Measurements from ENCODE around the gene SCTR. TPM values are rescaled to one million over a fixed set of nuclear protein-coding genes. Genes with fewer than 3 reads are reported as not detected.

Gene SCTR
- total and polyA plus RNA-seq, 4 donors: 0.10 to 1.8 (median 0.93) TPM

- Histone ChIP-seq H3K27ac (ENCODE audit: low read depth, low read length) (no peak overlapping the region), H3K27me3 (ENCODE audit: control insufficient read depth, insufficient read depth, low read length) (peaks cover 4% of the 10 kb centered on the region), H3K9me3 (ENCODE audit: control insufficient read depth, insufficient read depth, low read length) (peaks cover 11% of the 10 kb centered on the region), H3K4me1 (ENCODE audit: control insufficient read depth, insufficient read depth, low read length) (no peaks in the 10 kb centered on the region), H3K4me3 (ENCODE audit: low read depth, low read length) (no peak overlapping the region), H3K36me3 (ENCODE audit: control insufficient read depth, insufficient read depth, low read length) (no peaks in the 10 kb centered on the region)
- DNase-seq (ENCODE audit: low read depth in 4 of 6, low spot score in 6 of 6): no peak
- no CpG with 5 or more reads among the region's 3 CpGs for WGBS (ENCODE audit: insufficient coverage)
Observed at GRCh38 chr2:119531292-119531691, 7.0 kb upstream of the SCTR start.

DNA sequence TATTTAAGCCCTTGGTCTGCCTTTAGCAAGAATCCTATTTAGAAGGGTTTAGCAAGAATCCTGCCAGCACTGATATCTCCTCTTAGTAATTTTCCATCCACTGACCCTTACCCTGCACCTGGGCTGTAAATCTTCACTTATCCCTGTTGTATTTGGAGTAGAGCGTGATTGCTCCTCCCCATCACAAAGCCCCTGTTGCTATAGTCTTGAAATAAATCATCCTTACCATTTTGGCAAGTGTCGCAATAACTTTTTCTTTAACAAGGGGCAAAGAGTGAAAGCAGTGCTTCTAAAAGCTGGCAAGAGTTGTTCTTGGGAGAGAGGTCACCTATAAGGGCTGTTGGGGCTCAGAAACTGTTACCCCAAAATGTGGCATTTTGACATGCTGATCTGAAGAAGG lies 3.7 kb upstream of the SCTR start:
- WGBS (ENCODE audit: insufficient coverage): no CpG with 5 or more reads among the region's 2 CpGs
- Histone ChIP-seq H3K27me3 (ENCODE audit: control insufficient read depth, insufficient read depth, low read length) (peaks cover 26% of the 10 kb centered on the region), H3K27ac (ENCODE audit: low read depth, low read length) (no peak overlapping the region), H3K36me3 (ENCODE audit: control insufficient read depth, insufficient read depth, low read length) (no peaks in the 10 kb centered on the region), H3K9me3 (ENCODE audit: control insufficient read depth, insufficient read depth, low read length) (peaks cover 2% of the 10 kb centered on the region), H3K4me3 (ENCODE audit: low read depth, low read length) (no peak overlapping the region), H3K4me1 (ENCODE audit: control insufficient read depth, insufficient read depth, low read length) (peaks cover 11% of the 10 kb centered on the region)
- DNase-seq (ENCODE audit: low read depth in 4 of 6, low spot score in 6 of 6): no peak

- H3K9me3 ChIP-seq (ENCODE audit: control insufficient read depth, insufficient read depth, low read length): no peaks in the 10 kb centered on the region
- peaks cover 36% of the 10 kb centered on the region for H3K27me3 ChIP-seq (ENCODE audit: control insufficient read depth, insufficient read depth, low read length)
- H3K4me1 ChIP-seq (ENCODE audit: control insufficient read depth, insufficient read depth, low read length): peaks cover 11% of the 10 kb centered on the region
- H3K27ac ChIP-seq (ENCODE audit: low read depth, low read length): no peak overlapping the region
- DNase-seq (ENCODE audit: low read depth in 4 of 6, low spot score in 6 of 6): no peak
- H3K4me3 ChIP-seq (ENCODE audit: low read depth, low read length): no peak overlapping the region
- no peaks in the 10 kb centered on the region for H3K36me3 ChIP-seq (ENCODE audit: control insufficient read depth, insufficient read depth, low read length)
- WGBS (ENCODE audit: insufficient coverage): 83% methylated on average over 1 of the region's 4 CpGs
Observed at GRCh38 chr2:119525614-119526013, 1.3 kb upstream of the SCTR start.

DNA sequence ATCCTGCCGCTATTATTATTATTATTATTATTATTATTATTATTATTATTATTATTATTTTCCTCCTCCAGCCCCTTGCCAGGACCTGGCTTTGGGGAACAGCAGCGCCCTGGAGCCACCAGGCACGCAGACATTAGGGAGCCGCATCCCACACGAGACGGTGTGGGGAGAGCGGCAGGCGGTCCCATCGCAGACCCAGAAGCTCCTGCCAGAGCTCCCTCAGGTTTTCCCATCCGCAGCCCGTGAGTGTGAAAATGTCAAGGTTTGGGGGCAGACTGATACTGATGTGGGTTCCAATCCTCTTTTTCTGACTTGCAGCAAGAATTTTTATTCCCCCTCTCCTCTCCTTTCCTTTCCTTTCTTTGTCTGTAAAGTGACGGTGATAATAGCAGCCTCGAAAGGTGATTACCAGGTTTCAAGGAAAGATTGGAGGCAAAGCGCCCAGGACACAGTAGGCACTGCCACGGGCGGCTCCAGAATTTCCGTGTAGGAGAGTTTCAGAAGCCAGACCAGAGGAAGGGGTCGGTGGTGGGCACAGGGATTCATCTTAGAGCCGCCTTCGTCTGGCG lies 816 bp downstream of the SCTR start:
- H3K4me1 ChIP-seq (ENCODE audit: control insufficient read depth, insufficient read depth, low read length): peaks cover 11% of the 10 kb centered on the region
- DNase-seq (ENCODE audit: low read depth in 4 of 6, low spot score in 6 of 6): peak in 1 of 6 donors; percentile 54
- no peak overlapping the region for H3K4me3 ChIP-seq (ENCODE audit: low read depth, low read length)
- H3K27me3 ChIP-seq (ENCODE audit: control insufficient read depth, insufficient read depth, low read length): peaks cover 36% of the 10 kb centered on the region
- 6% methylated on average over 16 of the region's 21 CpGs for whole genome bisulfite sequencing (ENCODE audit: insufficient coverage)
- H3K36me3 ChIP-seq (ENCODE audit: control insufficient read depth, insufficient read depth, low read length): no peaks in the 10 kb centered on the region
- H3K27ac ChIP-seq (ENCODE audit: low read depth, low read length): no peak overlapping the region
- no peaks in the 10 kb centered on the region for H3K9me3 ChIP-seq (ENCODE audit: control insufficient read depth, insufficient read depth, low read length)

DNA sequence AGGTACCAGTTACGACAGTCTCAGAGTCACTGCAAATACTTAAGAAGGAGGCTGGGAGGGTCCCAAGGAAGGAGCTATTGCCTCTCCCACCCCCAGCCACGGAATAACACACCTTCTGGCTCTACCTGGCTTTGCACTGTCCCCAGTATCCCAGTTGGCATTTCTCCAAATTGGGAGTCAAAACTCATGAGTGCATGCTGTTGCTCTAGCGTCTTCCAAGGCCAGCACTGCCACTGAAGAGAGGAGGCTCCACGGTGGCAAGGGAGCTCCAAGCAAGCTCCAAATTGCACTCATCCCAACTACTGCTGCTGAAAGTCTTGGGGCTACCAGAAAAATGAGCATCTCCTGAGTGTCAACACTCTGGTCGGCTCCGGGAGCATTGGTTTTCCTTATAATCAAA lies 1.6 kb downstream of the SCTR start:
- Histone ChIP-seq H3K27ac (ENCODE audit: low read depth, low read length) (no peak overlapping the region), H3K4me3 (ENCODE audit: low read depth, low read length) (no peak overlapping the region), H3K27me3 (ENCODE audit: control insufficient read depth, insufficient read depth, low read length) (peaks cover 32% of the 10 kb centered on the region), H3K4me1 (ENCODE audit: control insufficient read depth, insufficient read depth, low read length) (peaks cover 11% of the 10 kb centered on the region), H3K9me3 (ENCODE audit: control insufficient read depth, insufficient read depth, low read length) (no peaks in the 10 kb centered on the region), H3K36me3 (ENCODE audit: control insufficient read depth, insufficient read depth, low read length) (no peaks in the 10 kb centered on the region)
- 55% methylated on average over 5 of the region's 6 CpGs for WGBS (ENCODE audit: insufficient coverage)
- DNase-seq (ENCODE audit: low read depth in 4 of 6, low spot score in 6 of 6): no peak

DNA sequence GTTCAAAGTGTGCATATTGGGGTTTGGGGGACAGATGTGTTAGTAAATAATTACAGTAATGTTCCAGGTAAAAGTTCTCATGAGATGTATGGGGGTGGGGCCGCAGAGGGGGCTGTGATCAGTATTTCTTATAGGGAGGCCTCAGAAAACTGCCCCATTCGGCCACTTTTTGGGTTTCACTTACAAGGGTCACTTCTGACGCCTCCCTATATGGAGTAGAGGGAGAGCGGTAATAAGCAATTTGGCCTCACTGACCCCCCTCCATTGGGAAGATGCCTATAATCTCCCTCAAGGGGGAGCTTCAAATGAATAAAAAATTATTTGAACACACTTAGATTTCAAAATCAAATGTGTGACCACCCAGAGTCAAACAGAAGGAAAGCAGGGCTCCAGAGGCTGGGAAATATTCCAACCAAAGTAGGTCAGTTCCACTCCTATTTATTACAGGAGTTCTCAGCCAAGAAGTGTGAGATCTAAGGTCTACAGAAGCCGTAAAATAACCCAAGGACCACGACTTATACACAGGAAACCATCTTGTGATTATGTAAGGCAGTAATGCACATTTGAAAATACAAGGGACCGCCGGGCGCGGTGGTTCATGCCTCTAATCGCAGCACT lies 2.7 kb downstream of the SCTR start:
- 92% methylated on average over 6 of the region's 11 CpGs for WGBS (ENCODE audit: insufficient coverage)
- peaks cover 31% of the 10 kb centered on the region for H3K27me3 ChIP-seq (ENCODE audit: control insufficient read depth, insufficient read depth, low read length)

GRCh38 chr2:119520696-119521432 lies 3.4 kb downstream of the SCTR start:
- WGBS (ENCODE audit: insufficient coverage): 92% methylated on average over 2 of the region's 3 CpGs
- H3K9me3 ChIP-seq (ENCODE audit: control insufficient read depth, insufficient read depth, low read length): no peaks in the 10 kb centered on the region

More for the DNA sequence above, 2.7 kb downstream of the SCTR start:
- H3K36me3 ChIP-seq (ENCODE audit: control insufficient read depth, insufficient read depth, low read length): no peaks in the 10 kb centered on the region
- H3K27ac ChIP-seq (ENCODE audit: low read depth, low read length): no peak overlapping the region
- no peak for DNase-seq (ENCODE audit: low read depth in 4 of 6, low spot score in 6 of 6)
- H3K9me3 ChIP-seq (ENCODE audit: control insufficient read depth, insufficient read depth, low read length): no peaks in the 10 kb centered on the region
- no peak overlapping the region for H3K4me3 ChIP-seq (ENCODE audit: low read depth, low read length)
- peaks cover 11% of the 10 kb centered on the region for H3K4me1 ChIP-seq (ENCODE audit: control insufficient read depth, insufficient read depth, low read length)

GRCh38 chr2:119519057-119519408 lies 5.2 kb downstream of the SCTR start:
- H3K9me3 ChIP-seq (ENCODE audit: control insufficient read depth, insufficient read depth, low read length): no peaks in the 10 kb centered on the region

More at GRCh38 chr2:119520696-119521432, 3.4 kb downstream of the SCTR start:
- Histone ChIP-seq H3K4me3 (ENCODE audit: low read depth, low read length) (no peak overlapping the region), H3K4me1 (ENCODE audit: control insufficient read depth, insufficient read depth, low read length) (peaks cover 11% of the 10 kb centered on the region), H3K36me3 (ENCODE audit: control insufficient read depth, insufficient read depth, low read length) (no peaks in the 10 kb centered on the region), H3K27me3 (ENCODE audit: control insufficient read depth, insufficient read depth, low read length) (peaks cover 31% of the 10 kb centered on the region), H3K27ac (ENCODE audit: low read depth, low read length) (no peak overlapping the region)
- peak in 1 of 6 donors; percentile 39 for DNase-seq (ENCODE audit: low read depth in 4 of 6, low spot score in 6 of 6)

DNA sequence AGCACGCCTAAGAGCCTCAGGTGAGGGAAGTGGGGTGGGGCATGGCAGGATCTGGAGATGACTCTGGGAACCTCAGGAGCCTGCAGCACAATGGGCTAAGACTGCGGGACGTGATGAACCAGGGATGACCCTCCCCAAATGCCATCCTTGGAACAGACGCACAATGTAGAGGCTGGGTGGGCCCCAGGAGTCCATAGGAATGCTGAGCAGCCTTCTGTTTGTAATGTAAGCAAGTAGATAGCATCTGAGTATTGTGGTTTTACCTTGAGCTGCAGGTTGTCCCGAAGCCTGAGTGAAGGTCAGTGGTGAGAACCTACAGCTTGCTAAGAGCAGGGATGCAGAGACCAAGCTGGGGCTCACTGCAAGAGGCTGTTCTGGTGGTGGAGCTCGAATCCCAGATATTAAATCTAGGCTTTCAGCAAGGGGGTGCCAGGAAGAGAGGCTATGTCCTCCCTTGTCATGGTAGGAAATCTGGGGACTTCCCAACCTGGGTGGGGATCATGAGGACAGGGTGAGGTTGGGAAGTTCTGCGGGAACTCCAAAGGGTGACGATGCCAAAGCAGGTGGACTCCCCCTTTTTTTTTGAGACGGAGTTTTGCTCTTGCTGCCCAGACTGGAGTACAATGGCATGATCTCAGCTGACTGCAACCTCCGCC lies 5.8 kb downstream of the SCTR start:
- no peaks in the 10 kb centered on the region for H3K9me3 ChIP-seq (ENCODE audit: control insufficient read depth, insufficient read depth, low read length)
- WGBS (ENCODE audit: insufficient coverage): 90% methylated on average over 8 of the region's 10 CpGs
- H3K27me3 ChIP-seq (ENCODE audit: control insufficient read depth, insufficient read depth, low read length): peaks cover 14% of the 10 kb centered on the region

More at GRCh38 chr2:119519057-119519408, 5.2 kb downstream of the SCTR start:
- DNase-seq (ENCODE audit: low read depth in 4 of 6, low spot score in 6 of 6): no peak
- Histone ChIP-seq H3K4me3 (ENCODE audit: low read depth, low read length) (no peak overlapping the region), H3K36me3 (ENCODE audit: control insufficient read depth, insufficient read depth, low read length) (no peaks in the 10 kb centered on the region), H3K27me3 (ENCODE audit: control insufficient read depth, insufficient read depth, low read length) (peaks cover 19% of the 10 kb centered on the region), H3K4me1 (ENCODE audit: control insufficient read depth, insufficient read depth, low read length) (peaks cover 7% of the 10 kb centered on the region), H3K27ac (ENCODE audit: low read depth, low read length) (no peak overlapping the region)
- 100% methylated on average over 8 of the region's 10 CpGs for WGBS (ENCODE audit: insufficient coverage)

More for the DNA sequence above, 5.8 kb downstream of the SCTR start:
- H3K4me1 ChIP-seq (ENCODE audit: control insufficient read depth, insufficient read depth, low read length): peaks cover 3% of the 10 kb centered on the region
- no peak overlapping the region for H3K27ac ChIP-seq (ENCODE audit: low read depth, low read length)
- DNase-seq (ENCODE audit: low read depth in 4 of 6, low spot score in 6 of 6): no peak
- H3K4me3 ChIP-seq (ENCODE audit: low read depth, low read length): no peak overlapping the region
- no peaks in the 10 kb centered on the region for H3K36me3 ChIP-seq (ENCODE audit: control insufficient read depth, insufficient read depth, low read length)

All from spinal cord (tissue), 10 donors.